GM13977 (cell line): ENCODE data around the gene ASB3.

ENCODE experiments used
- DNase-seq: peaks from one replicate; pipeline ENCODE4 v3.0.0; 2012; ENCODE audit warnings: low spot score
- CTCF ChIP-seq: IDR thresholded peaks from 2 replicates; pipeline ENCODE4 v1.5.1; 2012; ENCODE audit warnings: mild to moderate bottlenecking, control low read depth; ENCODE audit not compliant: insufficient read depth; ENCODE audit errors: extremely low read depth, missing control alignments
- in situ Hi-C: fragments of 300-500 bp; cut with MboI; formaldehyde crosslinking; loops from one replicate; pipeline ENCODE4 v1.12.0; 2022; ENCODE audit warnings: low sequenced_read_pairs, low pct_unique_long_range_greater_than_20kb, mixed read lengths, inconsistent platforms; ENCODE audit not compliant: unreplicated experiment

Gene ASB3

GRCh38 chr2:53787614-53788289, 999 bp upstream of the ASB3 start:
- in situ Hi-C loops = no loop called here
- DNase-seq = no peak
- TF ChIP-seq CTCF = no peak

DNA sequence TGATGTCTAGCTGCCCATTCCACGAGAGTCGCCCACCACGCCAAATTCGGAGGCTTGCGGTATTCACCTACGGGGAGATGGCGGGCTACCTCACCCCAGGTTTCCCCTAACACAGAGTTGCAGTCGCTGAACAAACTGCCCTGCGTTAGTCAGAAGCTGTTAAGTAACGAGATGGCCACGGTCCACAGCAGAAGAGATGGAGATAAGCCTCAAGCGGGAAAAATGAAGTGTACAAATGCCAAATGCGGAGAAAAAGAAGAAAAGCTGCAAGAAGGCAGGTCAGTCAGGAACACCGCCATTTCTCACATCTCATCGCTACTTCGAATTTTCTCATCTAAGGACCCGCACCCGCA, 425 bp downstream of the ASB3 start:
- no peak for TF ChIP-seq CTCF
- DNase-seq = no peak
- in situ Hi-C loops = no loop called here

- in situ Hi-C loops = no loop called here
- no peak for TF ChIP-seq CTCF
- DNase-seq = no peak
Measured at GRCh38 chr2:53785366-53785765, 1.4 kb downstream of the ASB3 start.

GRCh38 chr2:53784436-53784835, 2.3 kb downstream of the ASB3 start:
- TF ChIP-seq CTCF = no peak
- in situ Hi-C loops = no loop called here
- no peak for DNase-seq

DNA sequence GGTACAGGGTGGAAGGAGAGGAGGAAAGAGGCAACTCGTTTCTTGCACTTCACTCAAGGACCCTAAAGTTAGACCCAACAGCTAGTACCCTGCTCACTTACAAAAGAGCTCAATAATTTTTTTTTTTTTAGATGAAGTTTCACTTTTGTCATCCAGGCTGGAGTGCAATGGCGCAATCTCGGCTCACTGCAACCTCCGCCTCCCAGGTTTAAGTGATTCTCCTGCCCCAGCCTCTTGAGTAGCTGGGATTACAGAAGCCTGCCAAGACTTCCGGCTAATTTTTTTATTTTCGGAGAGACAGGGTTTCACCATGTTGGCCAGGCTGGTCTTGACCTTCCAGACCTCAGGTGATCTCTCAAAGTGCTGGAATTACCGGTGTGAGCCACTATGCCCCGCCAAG, 4.1 kb downstream of the ASB3 start:
- no peak for DNase-seq
- no peak for TF ChIP-seq CTCF
- in situ Hi-C loops = no loop called here

- no peak for TF ChIP-seq CTCF
- in situ Hi-C loops = no loop called here
- DNase-seq = no peak
Measured at GRCh38 chr2:53780056-53780455, 6.7 kb downstream of the ASB3 start.
